Neural progenitor cell (in vitro differentiated cells): ENCODE measurements around the gene IRF9.

Source experiments
- CTCF ChIP-seq: fragments of 200-600 bp; sonication (generic); IDR thresholded peaks from 2 replicates; pipeline ENCODE4 v1.5.1; 2017; ENCODE audit warnings: antibody characterized with exemption, mild to moderate bottlenecking
- EZH2 ChIP-seq: fragments of 200-600 bp; sonication (generic); IDR thresholded peaks from 2 replicates; pipeline ENCODE4 v1.6.1; 2017; ENCODE audit warnings: antibody characterized with exemption, mild to moderate bottlenecking, moderate library complexity
- EZH2phosphoT487 ChIP-seq: fragments of 200-600 bp; sonication (generic); IDR thresholded peaks from 2 replicates; pipeline ENCODE4 v1.6.1; 2017; ENCODE audit warnings: antibody characterized with exemption

- TF ChIP-seq CTCF (no peak), EZH2 (no peak), EZH2phosphoT487 (no peak)
These were observed 45.4 kb downstream of the IRF9 start for GRCh38 chr14:24206260-24207103.
